ENCODE results near the gene WDR20. TPM values are rescaled to one million over a fixed set of nuclear protein-coding genes. Genes with fewer than 3 reads are reported as not detected.
A peak's percentile ranks its signal among the peaks of the same experiment; 100 is the strongest.

WDR20 gene
- total RNA-seq, 4 donors from 2014 or later, result 21.3 to 31.3 (median 24.6) TPM

DNA sequence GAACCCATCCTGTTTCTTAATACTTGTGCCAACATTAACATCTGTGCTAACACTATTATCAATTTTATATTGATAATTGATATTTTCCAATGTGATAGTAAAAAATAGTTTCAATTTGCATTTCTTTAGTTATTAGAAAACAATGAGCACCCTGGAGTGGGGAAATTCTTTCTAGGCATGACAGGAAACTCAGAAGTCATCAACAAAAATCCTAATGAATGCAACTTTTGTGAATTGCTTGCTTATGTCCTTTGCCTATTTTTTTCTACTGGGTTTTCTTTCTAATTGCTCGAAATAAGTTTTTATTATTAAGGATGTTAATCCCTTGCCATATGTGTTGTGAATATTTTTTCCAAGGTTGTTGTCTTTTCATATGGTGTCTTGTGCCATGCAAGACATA is 18.1 kb upstream of the WDR20 start:
- WGBS, 2 donors (ENCODE audit: low coverage in 1 of 2), result 78 to 94% methylated on average over 1 of the region's 1 CpG
- no peaks in the 10 kb centered on the region for H3K36me3 ChIP-seq
- H3K27me3 ChIP-seq, result no peaks in the 10 kb centered on the region
- H3K9me3 ChIP-seq, result no peaks in the 10 kb centered on the region
- in situ Hi-C loops (cut with MboI; ENCODE audit: low pct_ligation_motif_present in 1 of 4, low pct_unique_long_range_greater_than_20kb in 1 of 4, low sequenced_read_pairs in 3 of 4) (no loop called here), intact Hi-C loops (cut with DNase I; ENCODE audit: low total_unique reads) (no loop called here)
- H3K4me3 ChIP-seq, result no peak overlapping the region
- DNase-seq, result no peak
- TF ChIP-seq POLR2A (IDR thresholded peaks at IDR 0.05) (no peak), POLR2AphosphoS5 (IDR thresholded peaks at IDR 0.05) (no peak), EP300 (IDR thresholded peaks at IDR 0.05; ENCODE audit: low read depth) (no peak)
- TF ChIP-seq, protein P1, sequence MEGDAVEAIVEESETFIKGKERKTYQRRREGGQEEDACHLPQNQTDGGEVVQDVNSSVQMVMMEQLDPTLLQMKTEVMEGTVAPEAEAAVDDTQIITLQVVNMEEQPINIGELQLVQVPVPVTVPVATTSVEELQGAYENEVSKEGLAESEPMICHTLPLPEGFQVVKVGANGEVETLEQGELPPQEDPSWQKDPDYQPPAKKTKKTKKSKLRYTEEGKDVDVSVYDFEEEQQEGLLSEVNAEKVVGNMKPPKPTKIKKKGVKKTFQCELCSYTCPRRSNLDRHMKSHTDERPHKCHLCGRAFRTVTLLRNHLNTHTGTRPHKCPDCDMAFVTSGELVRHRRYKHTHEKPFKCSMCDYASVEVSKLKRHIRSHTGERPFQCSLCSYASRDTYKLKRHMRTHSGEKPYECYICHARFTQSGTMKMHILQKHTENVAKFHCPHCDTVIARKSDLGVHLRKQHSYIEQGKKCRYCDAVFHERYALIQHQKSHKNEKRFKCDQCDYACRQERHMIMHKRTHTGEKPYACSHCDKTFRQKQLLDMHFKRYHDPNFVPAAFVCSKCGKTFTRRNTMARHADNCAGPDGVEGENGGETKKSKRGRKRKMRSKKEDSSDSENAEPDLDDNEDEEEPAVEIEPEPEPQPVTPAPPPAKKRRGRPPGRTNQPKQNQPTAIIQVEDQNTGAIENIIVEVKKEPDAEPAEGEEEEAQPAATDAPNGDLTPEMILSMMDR (IDR thresholded peaks at IDR 0.05), result no peak
- peaks cover 0 to 18% (median 8%) of the 10 kb centered on the region in 4 donors for H3K4me1 ChIP-seq
- no peak overlapping the region for H3K27ac ChIP-seq

DNA sequence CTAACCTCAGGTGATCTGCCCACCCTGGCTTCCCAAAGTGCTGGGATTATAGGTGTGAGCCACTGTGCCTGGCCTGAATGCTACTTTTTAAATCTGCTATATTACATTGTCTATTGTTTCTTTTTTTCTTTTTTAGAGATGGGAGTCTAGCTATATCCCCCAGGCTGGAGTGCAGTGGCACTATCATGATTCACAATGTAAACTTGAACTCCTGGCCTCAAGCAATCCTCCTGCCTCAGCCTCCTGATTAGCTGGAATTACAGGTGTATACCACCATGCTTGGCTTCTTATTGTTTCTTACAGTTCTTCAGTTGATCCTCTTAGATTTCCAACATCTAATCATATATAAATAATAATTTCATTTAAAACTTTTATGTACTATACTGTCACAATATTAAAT is 15.3 kb upstream of the WDR20 start:
- TF ChIP-seq POLR2A (IDR thresholded peaks at IDR 0.05), result no peak
- TF ChIP-seq, protein P1 (IDR thresholded peaks at IDR 0.05), result no peak
- TF ChIP-seq EP300 (IDR thresholded peaks at IDR 0.05; ENCODE audit: low read depth), result no peak
- no peak for TF ChIP-seq POLR2AphosphoS5 (IDR thresholded peaks at IDR 0.05)
- no peaks in the 10 kb centered on the region for H3K27me3 ChIP-seq
- H3K27ac ChIP-seq, result no peak overlapping the region
- in situ Hi-C loops (cut with MboI; ENCODE audit: low pct_ligation_motif_present in 1 of 4, low pct_unique_long_range_greater_than_20kb in 1 of 4, low sequenced_read_pairs in 3 of 4) (no loop called here), intact Hi-C loops (cut with DNase I; ENCODE audit: low total_unique reads) (no loop called here)
- no peaks in the 10 kb centered on the region for H3K9me3 ChIP-seq
- DNase-seq, result no peak
- H3K36me3 ChIP-seq, result no peaks in the 10 kb centered on the region
- no peak overlapping the region for H3K4me3 ChIP-seq
- peaks cover 0 to 22% (median 8%) of the 10 kb centered on the region in 4 donors for H3K4me1 ChIP-seq

DNA sequence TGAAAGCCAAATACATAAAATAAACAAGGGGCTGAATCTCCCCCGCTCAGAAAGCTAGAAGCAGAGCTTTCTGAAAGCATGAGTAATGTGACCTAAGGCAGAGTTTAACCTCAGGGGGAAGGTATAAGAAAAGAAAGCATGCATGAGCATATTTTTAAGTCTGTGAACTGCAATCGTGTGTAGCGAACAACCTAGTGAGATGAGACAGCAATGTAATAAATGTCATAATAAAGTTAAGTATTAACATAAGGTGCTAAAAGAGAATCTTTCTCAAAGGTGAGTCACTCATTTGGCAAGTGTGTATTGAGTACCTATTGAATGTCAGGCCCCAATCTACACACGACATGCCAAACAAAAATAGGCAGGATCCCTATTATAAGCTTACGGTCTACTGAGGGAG is 14.2 kb upstream of the WDR20 start:
- Histone ChIP-seq H3K36me3 (no peaks in the 10 kb centered on the region), H3K27ac (peak overlapping the region in 2 of 4 donors; percentile 17 to 38), H3K4me1 (peaks cover 0 to 22% (median 8%) of the 10 kb centered on the region in 4 donors), H3K27me3 (no peaks in the 10 kb centered on the region), H3K9me3 (no peaks in the 10 kb centered on the region), H3K4me3 (no peak overlapping the region)
- DNase-seq, result no peak
- 56% methylated on average over 5 of the region's 5 CpGs for WGBS, 2 donors (ENCODE audit: low coverage in 1 of 2)
- TF ChIP-seq POLR2A (IDR thresholded peaks at IDR 0.05) (no peak), EP300 (IDR thresholded peaks at IDR 0.05; ENCODE audit: low read depth) (no peak), POLR2AphosphoS5 (IDR thresholded peaks at IDR 0.05) (no peak)
- TF ChIP-seq, protein P1 (IDR thresholded peaks at IDR 0.05), result no peak
- in situ Hi-C loops (cut with MboI; ENCODE audit: low pct_ligation_motif_present in 1 of 4, low pct_unique_long_range_greater_than_20kb in 1 of 4, low sequenced_read_pairs in 3 of 4), result no loop called here
- intact Hi-C loops (cut with DNase I; ENCODE audit: low total_unique reads), result loop anchor here (1.0 kb wide), 1 partner anchor 24 kb away; no protein-coding TSS in a partner anchor

DNA sequence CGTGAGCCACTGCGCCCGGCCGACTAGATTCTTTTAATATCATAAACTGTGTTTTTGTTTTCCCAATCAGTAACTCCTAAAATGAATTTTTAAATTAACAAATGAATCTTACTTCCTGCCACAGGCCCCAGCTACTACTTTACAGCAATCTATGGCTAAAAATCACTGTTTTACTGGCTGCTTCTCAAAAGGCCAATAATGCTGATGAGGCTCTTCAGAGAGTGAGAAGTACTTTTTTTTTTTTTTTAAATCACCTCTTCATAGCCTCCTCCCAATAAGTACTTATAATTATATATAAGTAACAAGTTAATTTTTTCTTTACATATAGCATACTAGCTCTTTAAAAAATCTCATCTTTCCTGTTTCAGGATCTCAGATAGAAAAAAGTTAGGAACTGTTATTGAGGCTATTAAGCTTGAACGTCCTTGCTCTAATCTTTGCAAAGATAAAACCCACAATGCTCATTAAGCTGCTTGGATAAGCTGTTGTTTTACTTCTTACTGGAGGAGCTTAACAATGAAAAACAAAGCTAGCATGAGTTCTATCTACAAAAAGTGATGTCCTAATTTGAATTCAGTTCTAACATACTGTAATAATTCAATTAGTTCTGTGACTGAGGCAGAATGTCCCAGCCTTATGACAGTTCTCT is 12.8 kb upstream of the WDR20 start:
- TF ChIP-seq, protein P1 (IDR thresholded peaks at IDR 0.05), result no peak
- TF ChIP-seq EP300 (IDR thresholded peaks at IDR 0.05; ENCODE audit: low read depth) (no peak), POLR2AphosphoS5 (IDR thresholded peaks at IDR 0.05) (no peak), POLR2A (IDR thresholded peaks at IDR 0.05) (no peak)
- intact Hi-C loops (cut with DNase I; ENCODE audit: low total_unique reads), result no loop called here
- Histone ChIP-seq H3K4me1 (peaks cover 0 to 22% (median 8%) of the 10 kb centered on the region in 4 donors), H3K36me3 (no peaks in the 10 kb centered on the region), H3K4me3 (no peak overlapping the region), H3K9me3 (no peaks in the 10 kb centered on the region), H3K27me3 (no peaks in the 10 kb centered on the region), H3K27ac (no peak overlapping the region)
- in situ Hi-C loops (cut with MboI; ENCODE audit: low pct_ligation_motif_present in 1 of 4, low pct_unique_long_range_greater_than_20kb in 1 of 4, low sequenced_read_pairs in 3 of 4), result no loop called here
- WGBS, 2 donors (ENCODE audit: low coverage in 1 of 2), result 81 to 86% methylated on average over 5 of the region's 5 CpGs
- DNase-seq, result no peak
